K562 (cell line): Measurements from ENCODE around the gene PEX3. TPM values are rescaled to one million over a fixed set of nuclear protein-coding genes. Genes with fewer than 3 reads are reported as not detected.

ENCODE experiments used
- ARID2 ChIP-seq: fragments of 450-650 bp; IDR thresholded peaks from 2 replicates; pipeline ENCODE4 v1.6.1; 2017; ENCODE audit warnings: antibody characterized with exemption, mild to moderate bottlenecking
- ARNT ChIP-seq, 2 experiments: fragments of 450-650 bp; IDR thresholded peaks; 2 replicates each; pipeline ENCODE4 v1.6.1; 2016; ENCODE audit warnings: mild to moderate bottlenecking in 1 of 2
- ASH1L ChIP-seq: fragments of 450-650 bp; IDR thresholded peaks from 2 replicates; pipeline ENCODE4 v1.6.1; 2018; ENCODE audit warnings: borderline replicate concordance, mild to moderate bottlenecking, low read depth; ENCODE audit not compliant: partially characterized antibody
- BDP1 ChIP-seq: IDR thresholded peaks from 3 replicates; pipeline ENCODE4 v1.6.1; 2011; ENCODE audit not compliant: insufficient read length, insufficient read depth
- EP300 ChIP-seq: IDR thresholded peaks from 2 replicates; pipeline ENCODE4 v1.6.1; 2012; ENCODE audit warnings: low read length, improper control_type of control experiment
- GABPB2 ChIP-seq: fragments of 250-450 bp; sonication (Bioruptor Pico); conservative IDR thresholded peaks from 2 replicates; pipeline ENCODE4 v1.5.1; 2021; ENCODE audit warnings: mild to moderate bottlenecking
- JUND ChIP-seq, 2 experiments: IDR thresholded peaks; 2 replicates in 1 of 2; 3 replicates in 1 of 2; pipeline ENCODE4 v1.6.1; 2011; ENCODE audit warnings: borderline replicate concordance in 2 of 2, low read depth in 2 of 2, low read length in 2 of 2, improper control_type of control experiment in 1 of 2, missing biosample characterization in 1 of 2, missing genetic modification characterization in 1 of 2, missing genetic modification reagents in 1 of 2
- KDM4B ChIP-seq, 2 experiments: fragments of 450-650 bp in 1 of 2; sonication (generic) in 1 of 2; IDR thresholded peaks; 2 replicates each; pipeline ENCODE4 v1.6.1; 2016 to 2017; ENCODE audit warnings: borderline replicate concordance in 2 of 2, antibody characterized with exemption in 1 of 2, low read depth in 1 of 2, mild to moderate bottlenecking in 1 of 2
- KLF10 ChIP-seq: fragments of 250-450 bp; sonication (Bioruptor Pico); IDR thresholded peaks from 2 replicates; pipeline ENCODE4 v1.6.1; 2021; ENCODE audit warnings: matching md5 sums
- MAFG ChIP-seq: fragments of 450-650 bp; conservative IDR thresholded peaks from 2 replicates; pipeline ENCODE4 v1.6.1; 2016; ENCODE audit warnings: missing genetic modification characterization, missing compliant biosample characterization
- MYNN ChIP-seq, 2 experiments: sonication (generic); formaldehyde crosslinking in 1 of 2; IDR thresholded peaks; 2 replicates each; pipeline versions ENCODE4 v1.5.0 to v1.6.1; 2016 to 2020; ENCODE audit warnings: antibody characterized with exemption in 1 of 2, missing genetic modification reagents in 1 of 2
- NCOA6 ChIP-seq: fragments of 450-650 bp; IDR thresholded peaks from 2 replicates; pipeline ENCODE4 v1.6.1; 2017; ENCODE audit warnings: mild to moderate bottlenecking
- NR2C1 ChIP-seq, 2 experiments: fragments of 450-650 bp; IDR thresholded peaks; 2 replicates each; pipeline ENCODE4 v1.6.1; 2017; ENCODE audit warnings: mild to moderate bottlenecking in 2 of 2, antibody characterized with exemption in 1 of 2, inconsistent platforms in 1 of 2, missing compliant biosample characterization in 1 of 2, missing genetic modification characterization in 1 of 2
- POLR2AphosphoS2 ChIP-seq: IDR thresholded peaks from 2 replicates; pipeline ENCODE4 v1.6.1; 2012; ENCODE audit warnings: low read length, improper control_type of control experiment
- POLR2AphosphoS5 ChIP-seq: IDR thresholded peaks from 2 replicates; pipeline ENCODE4 v1.6.1; 2011; ENCODE audit warnings: mild to moderate bottlenecking, low read depth, low read length, moderate library complexity; ENCODE audit not compliant: control insufficient read depth, insufficient read depth
- SRSF1 ChIP-seq: fragments of 200-400 bp; formaldehyde crosslinking; IDR thresholded peaks from 2 replicates; pipeline ENCODE4 v1.6.1; 2017; ENCODE audit warnings: mild to moderate bottlenecking, low read depth, low read length, moderate library complexity
- SRSF7 ChIP-seq: fragments of 200-400 bp; formaldehyde crosslinking; optimal IDR thresholded peaks from 2 replicates; pipeline ENCODE3; 2017; ENCODE audit warnings: mild to moderate bottlenecking, low read depth, low read length
- TRIM28 ChIP-seq: fragments of 450-650 bp; IDR thresholded peaks from 2 replicates; pipeline ENCODE4 v1.6.1; 2017
- ZNF133 ChIP-seq: fragments of 250-450 bp; sonication (Bioruptor Pico); IDR thresholded peaks from 2 replicates; pipeline ENCODE4 v1.4.0; 2020; ENCODE audit warnings: mild to moderate bottlenecking
- ZNF583 ChIP-seq: fragments of 250-450 bp; sonication (Bioruptor Pico); IDR thresholded peaks from 2 replicates; pipeline ENCODE4 v1.4.0; 2020
- ZNF584 ChIP-seq: fragments of 200-800 bp; sonication (Bioruptor generic); IDR thresholded peaks from 2 replicates; pipeline ENCODE4 v1.6.1; 2016; ENCODE audit warnings: low read depth, mild to moderate bottlenecking, missing genetic modification characterization, missing compliant biosample characterization
- polyA plus RNA-seq, 8 experiments: library from polyadenylated mRNA; depleted of rRNA in 4 of 8; stranded (reverse) in 5 of 8; unstranded in 3 of 8; fragments of >200 nt; fragmentation: Nextera tagmentation in 2 of 8; fragmentation: Illumina TruSeq in 1 of 8; extraction: Ambion mirVana in 2 of 8; extraction: Trizol in 1 of 8; gene quantifications; 2 replicates each; pipeline versions ENCODE4 v1.2.1 to v1.2.3, GENCODE V29; 2011 to 2014; ENCODE audit warnings: inconsistent platforms in 1 of 8, missing spikeins in 1 of 8
- total RNA-seq, 7 experiments: library from RNA; depleted of rRNA in 6 of 7; stranded (reverse); fragments of >200 nt in 6 of 7; fragmentation: Illumina TruSeq in 2 of 7; extraction: Trizol in 2 of 7; gene quantifications; 2 replicates each; pipeline versions ENCODE4 v1.2.1 to v1.2.3, GENCODE V29; 2011 to 2021; ENCODE audit warnings: low replicate concordance in 1 of 7
- TF ChIP-seq, protein P1 (sequence below): fragments of 450-650 bp; IDR thresholded peaks from 2 replicates; pipeline ENCODE4 v1.6.1; 2018; ENCODE audit warnings: mild to moderate bottlenecking, low read depth; ENCODE audit not compliant: partially characterized antibody
- TF ChIP-seq, protein P2 (sequence below): fragments of 250-450 bp; sonication (Bioruptor Pico); IDR thresholded peaks from 2 replicates; pipeline ENCODE4 v1.4.0; 2020
- TF ChIP-seq, protein P3 (sequence below): fragments of 150-350 bp; conservative IDR thresholded peaks from 2 replicates; pipeline ENCODE4 v1.6.1; 2014; ENCODE audit warnings: low read length

PEX3 gene
- total and polyA plus RNA-seq, 9 of the 15 experiments (the other 6 are each of a cell fraction or from before 2014, with no cell fraction given), result 17.3 to 69.6 (median 32.7) TPM

DNA sequence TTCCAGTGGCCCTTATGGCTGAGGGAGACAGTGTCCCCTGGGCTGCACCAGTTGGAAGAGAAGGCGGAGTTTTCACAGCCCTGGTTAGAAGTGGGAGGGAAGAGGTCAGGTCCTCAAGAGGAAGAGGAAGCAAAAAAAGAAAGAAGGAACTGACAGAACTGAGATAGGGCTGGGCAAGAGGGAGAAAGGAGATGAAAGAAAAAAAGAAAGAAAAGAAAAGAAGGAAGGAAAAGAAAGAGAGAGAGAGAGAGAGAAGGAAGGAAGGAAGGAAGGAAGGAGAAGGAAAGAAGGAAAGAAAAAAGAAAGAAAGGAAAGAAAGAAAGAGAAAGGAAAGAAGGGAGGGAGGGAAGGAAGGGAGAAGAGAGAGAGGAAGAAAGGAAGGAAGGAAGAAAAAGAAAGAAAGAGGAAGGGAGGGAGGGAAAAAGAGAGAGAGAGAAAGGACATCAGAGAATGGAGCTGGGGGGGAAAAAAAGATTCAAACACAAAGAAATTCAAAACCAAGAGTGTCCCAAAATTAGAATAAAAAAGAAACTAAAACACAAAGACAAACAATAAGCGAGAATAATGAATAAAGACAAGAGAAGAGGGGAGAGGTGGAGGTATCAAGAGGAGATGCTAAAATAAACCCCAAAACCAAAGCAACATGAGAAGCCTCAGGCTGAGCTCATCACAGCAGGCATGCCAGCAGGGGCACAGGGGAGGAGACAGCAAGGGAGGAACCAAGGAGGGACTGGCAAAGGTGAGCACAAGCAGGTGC, 66.3 kb downstream of the PEX3 start (continued):
- TF ChIP-seq ASH1L (peak; percentile 54), NR2C1 (IDR thresholded peaks at IDR 0.05) (peak; percentile 42; the same call in 1 of the 2 replicates), NR2C1 (tag; IDR thresholded peaks at IDR 0.05) (no peak), POLR2AphosphoS5 (no peak), ZNF133 (CRISPR knock-in tag) (no peak), SRSF7 (no peak), ZNF584 (no peak), MYNN (IDR thresholded peaks at IDR 0.05) (no peak), MYNN (CRISPR knock-in tag; IDR thresholded peaks at IDR 0.05) (no peak), JUND (IDR thresholded peaks at IDR 0.05; ENCODE audit: borderline replicate concordance, low read depth, low read length) (no peak), JUND (tag; IDR thresholded peaks at IDR 0.05; ENCODE audit: borderline replicate concordance, low read depth, low read length) (no peak), ZNF583 (CRISPR knock-in tag) (no peak), KDM4B (IDR thresholded peaks at IDR 0.05; ENCODE audit: borderline replicate concordance in 2 of 2, low read depth in 1 of 2) (no peak), POLR2AphosphoS2 (no peak), ARNT (IDR thresholded peaks at IDR 0.05) (peak in 1 of 2 experiments; percentile 34; a peak in 1 of 4 replicates), NCOA6 (no peak), ARID2 (no peak), BDP1 (no peak), SRSF1 (no peak), EP300 (no peak), KLF10 (no peak), GABPB2 (no peak), TRIM28 (no peak), MAFG (tag) (no peak)
- TF ChIP-seq, protein P1, sequence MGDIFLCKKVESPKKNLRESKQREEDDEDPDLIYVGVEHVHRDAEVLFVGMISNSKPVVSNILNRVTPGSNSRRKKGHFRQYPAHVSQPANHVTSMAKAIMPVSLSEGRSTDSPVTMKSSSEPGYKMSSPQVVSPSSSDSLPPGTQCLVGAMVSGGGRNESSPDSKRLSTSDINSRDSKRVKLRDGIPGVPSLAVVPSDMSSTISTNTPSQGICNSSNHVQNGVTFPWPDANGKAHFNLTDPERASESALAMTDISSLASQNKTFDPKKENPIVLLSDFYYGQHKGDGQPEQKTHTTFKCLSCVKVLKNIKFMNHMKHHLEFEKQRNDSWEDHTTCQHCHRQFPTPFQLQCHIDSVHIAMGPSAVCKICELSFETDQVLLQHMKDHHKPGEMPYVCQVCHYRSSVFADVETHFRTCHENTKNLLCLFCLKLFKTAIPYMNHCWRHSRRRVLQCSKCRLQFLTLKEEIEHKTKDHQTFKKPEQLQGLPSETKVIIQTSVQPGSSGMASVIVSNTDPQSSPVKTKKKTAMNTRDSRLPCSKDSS, result no peak
- TF ChIP-seq, protein P2, sequence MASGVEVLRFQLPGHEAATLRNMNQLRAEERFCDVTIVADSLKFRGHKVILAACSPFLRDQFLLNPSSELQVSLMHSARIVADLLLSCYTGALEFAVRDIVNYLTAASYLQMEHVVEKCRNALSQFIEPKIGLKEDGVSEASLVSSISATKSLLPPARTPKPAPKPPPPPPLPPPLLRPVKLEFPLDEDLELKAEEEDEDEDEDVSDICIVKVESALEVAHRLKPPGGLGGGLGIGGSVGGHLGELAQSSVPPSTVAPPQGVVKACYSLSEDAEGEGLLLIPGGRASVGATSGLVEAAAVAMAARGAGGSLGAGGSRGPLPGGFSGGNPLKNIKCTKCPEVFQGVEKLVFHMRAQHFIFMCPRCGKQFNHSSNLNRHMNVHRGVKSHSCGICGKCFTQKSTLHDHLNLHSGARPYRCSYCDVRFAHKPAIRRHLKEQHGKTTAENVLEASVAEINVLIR, result no peak
- TF ChIP-seq, protein P3, sequence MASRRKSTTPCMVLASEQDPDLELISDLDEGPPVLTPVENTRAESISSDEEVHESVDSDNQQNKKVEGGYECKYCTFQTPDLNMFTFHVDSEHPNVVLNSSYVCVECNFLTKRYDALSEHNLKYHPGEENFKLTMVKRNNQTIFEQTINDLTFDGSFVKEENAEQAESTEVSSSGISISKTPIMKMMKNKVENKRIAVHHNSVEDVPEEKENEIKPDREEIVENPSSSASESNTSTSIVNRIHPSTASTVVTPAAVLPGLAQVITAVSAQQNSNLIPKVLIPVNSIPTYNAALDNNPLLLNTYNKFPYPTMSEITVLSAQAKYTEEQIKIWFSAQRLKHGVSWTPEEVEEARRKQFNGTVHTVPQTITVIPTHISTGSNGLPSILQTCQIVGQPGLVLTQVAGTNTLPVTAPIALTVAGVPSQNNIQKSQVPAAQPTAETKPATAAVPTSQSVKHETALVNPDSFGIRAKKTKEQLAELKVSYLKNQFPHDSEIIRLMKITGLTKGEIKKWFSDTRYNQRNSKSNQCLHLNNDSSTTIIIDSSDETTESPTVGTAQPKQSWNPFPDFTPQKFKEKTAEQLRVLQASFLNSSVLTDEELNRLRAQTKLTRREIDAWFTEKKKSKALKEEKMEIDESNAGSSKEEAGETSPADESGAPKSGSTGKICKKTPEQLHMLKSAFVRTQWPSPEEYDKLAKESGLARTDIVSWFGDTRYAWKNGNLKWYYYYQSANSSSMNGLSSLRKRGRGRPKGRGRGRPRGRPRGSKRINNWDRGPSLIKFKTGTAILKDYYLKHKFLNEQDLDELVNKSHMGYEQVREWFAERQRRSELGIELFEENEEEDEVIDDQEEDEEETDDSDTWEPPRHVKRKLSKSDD, result no peak
